GM19395 (cell line): ENCODE measurements around the gene IRF2BP2.
"Not testable (repeated sequence)": the region's sequence is repeated elsewhere in the genome, so short reads cannot be mapped to it uniquely, and the experiment has no call there.

Experiments used
- ATAC-seq: cut with Tn5 transposase; IDR thresholded peaks from one replicate; pipeline ENCODE4 v1.9.1; 2021; ENCODE audit warnings: mild to moderate bottlenecking, moderate library complexity; ENCODE audit not compliant: unreplicated experiment

IRF2BP2 gene

GRCh38 chr1:234634922-234635321, 24.9 kb upstream of the IRF2BP2 start:
- not testable (repeated sequence) for ATAC-seq

DNA sequence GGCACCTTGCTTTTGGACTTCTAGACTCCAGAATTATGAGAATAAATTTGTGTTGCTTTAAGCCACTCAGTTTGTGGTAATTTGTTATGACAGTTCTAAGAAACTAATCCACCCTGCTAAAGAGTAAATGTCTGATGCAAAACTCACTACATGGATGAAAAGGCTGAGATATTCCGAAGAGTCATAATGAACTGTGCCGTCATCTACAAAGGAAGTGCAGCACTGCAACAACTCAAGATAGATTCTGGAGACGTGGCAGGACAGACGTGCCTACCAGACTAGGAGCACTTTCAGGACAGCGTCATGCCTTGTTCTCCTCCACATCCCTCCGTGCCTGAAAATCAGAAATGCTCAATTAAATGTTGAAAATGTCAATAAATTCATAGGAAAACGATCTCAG, 24.4 kb upstream of the IRF2BP2 start:
- no peak for ATAC-seq

DNA sequence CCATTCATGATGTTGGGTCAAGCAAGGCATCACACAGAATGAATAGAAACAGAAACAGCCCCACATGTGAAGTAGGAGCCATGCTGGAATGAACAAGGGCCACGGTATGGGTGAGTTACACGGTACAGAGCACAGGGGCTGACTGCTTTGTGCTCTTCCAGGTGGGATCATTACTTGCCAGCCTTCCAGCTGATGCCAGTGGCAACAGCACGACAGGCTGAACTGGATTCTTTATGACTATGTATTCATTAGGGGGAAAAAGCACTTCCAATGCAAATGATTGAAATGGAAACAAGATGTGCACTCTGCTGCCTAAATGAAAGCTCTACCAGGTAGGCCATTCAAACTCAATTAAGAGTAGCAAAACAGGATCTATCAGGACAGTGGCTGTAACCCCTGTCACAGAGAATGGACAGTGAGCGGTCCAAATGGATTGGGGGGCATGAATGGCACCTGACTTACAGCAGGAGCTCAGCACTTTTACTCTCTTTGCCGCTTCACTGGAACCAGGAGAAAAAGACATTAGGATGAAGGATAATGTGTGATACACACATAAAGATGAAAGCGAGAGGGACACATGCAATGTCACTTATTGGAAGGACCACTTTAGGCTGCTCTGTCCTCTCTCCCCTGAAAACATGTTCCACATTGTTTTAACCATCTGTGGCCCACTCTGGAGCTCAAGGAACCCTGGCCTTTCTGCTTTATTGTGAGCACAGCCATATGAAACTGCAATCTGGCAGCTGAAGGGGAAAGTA, 23.4 kb upstream of the IRF2BP2 start:
- no peak for ATAC-seq

- no peak for ATAC-seq
Measured at GRCh38 chr1:234632225-234632624, 22.2 kb upstream of the IRF2BP2 start.

- no peak for ATAC-seq
Measured at GRCh38 chr1:234631721-234632125, 21.7 kb upstream of the IRF2BP2 start.

DNA sequence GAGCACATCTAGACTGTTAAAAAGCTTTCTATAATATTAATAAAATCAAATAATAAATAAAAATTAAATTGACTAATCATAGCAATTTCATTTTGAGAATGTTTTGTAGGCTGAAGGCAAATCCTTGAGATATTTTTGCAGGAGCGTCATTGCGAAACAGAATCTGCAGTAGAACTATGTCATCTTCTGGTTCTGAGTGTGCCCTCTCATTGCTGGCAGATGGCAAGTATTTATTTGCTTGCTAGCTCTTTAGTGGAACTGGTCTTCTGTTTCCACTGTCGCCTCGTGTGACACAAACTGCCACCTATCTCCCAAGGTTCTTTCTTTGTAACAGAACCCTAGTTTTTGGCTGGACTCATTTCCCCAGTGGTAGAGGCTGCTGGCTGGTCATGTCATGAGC, 19.0 kb upstream of the IRF2BP2 start:
- no peak for ATAC-seq

- ATAC-seq: no peak
Measured at GRCh38 chr1:234628089-234628488, 18.1 kb upstream of the IRF2BP2 start.

DNA sequence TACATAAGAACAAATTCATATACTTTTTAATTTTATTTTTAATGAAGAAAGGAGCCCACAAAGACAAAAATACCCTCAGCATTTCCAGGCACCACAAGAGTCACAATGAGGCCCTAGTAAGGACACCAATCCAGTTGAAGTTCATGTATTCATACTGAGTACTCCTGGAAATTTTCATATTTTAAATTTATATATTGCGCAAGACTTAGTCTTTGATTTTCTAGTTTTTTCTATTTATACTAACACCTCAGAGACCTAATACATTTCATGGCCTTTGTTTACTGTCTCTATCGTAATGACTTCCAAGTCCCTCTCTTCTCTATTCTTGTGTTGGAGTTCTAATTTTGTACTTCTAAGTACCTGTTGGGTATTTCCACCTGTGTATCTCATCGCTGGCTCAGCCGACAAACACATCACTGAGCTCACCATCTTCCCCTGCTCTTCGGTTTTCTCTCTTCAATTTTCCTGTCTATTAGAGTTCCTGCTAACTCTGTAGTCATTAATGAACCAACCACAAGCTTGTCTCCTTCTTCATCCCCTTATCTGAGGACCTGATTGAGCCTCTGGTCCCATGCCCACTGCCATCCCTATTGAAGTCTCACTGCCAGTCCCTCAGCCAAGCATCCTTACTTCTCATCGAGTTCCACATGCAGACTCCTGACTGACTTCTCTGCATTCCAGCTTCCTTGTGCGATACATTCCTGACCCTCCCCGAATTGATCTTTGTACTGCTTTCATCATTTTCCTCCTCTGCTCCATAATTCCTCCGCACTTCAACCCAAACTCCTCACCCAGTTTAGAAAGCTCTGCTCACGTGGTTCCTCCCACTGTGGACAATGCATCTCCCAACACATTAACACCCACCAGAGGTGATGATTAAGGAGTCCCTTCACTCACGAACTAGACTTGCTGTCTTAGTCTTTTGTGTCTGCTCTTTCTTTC, 17.3 kb upstream of the IRF2BP2 start:
- ATAC-seq: no peak

DNA sequence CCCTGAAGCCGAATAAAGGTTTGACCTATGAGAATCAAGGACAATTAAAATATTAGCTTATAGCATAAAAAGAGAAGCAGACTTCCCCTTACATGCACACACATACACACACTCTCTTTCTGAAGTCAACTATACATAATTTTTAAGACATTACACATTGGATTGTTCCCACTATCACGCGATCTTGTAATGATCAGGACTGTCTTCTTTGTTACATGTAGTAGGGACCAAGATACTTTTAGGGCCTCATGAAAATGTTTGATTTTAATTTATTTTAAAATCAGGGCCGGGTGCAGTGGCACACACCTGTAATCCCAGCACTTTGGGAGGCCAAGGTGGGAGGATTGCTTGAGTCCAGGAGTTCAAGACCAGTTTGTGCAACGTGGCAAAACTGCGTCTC, 16.4 kb upstream of the IRF2BP2 start:
- no peak for ATAC-seq

GRCh38 chr1:234624724-234625117, 14.7 kb upstream of the IRF2BP2 start:
- no peak for ATAC-seq

DNA sequence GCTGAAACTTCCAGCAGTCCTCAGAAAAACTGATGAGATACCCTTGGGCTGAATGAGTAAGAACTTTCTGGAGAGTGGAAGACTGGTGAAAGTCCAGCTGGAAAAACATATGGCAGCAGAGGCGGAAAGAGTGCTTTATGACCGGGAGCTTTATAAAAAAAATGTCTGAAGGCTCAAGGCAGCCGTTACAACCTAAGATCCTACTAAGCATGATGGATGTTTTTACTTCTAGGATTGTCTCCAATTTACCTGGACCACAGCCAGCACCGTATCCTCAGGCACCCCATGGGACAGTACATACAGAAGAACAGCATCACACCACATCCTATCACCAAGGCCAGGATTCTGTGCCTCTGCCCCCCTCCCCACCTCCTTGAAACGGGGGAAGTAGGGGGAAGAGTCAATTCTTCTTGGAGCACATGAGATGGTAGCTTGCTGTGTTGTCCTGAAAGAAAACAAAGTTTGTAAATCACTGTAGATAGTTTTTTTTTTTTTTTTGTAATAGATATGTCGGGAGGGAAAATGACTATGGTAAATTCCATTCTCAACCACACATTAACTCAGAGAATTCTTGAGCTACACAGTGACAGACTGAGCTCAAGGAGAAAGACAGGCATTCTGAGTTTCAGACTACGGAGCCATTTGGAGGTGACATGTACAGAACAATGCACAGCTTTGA, 11.8 kb upstream of the IRF2BP2 start:
- ATAC-seq: no peak

GRCh38 chr1:234621127-234621468, 11.1 kb upstream of the IRF2BP2 start:
- ATAC-seq: no peak

DNA sequence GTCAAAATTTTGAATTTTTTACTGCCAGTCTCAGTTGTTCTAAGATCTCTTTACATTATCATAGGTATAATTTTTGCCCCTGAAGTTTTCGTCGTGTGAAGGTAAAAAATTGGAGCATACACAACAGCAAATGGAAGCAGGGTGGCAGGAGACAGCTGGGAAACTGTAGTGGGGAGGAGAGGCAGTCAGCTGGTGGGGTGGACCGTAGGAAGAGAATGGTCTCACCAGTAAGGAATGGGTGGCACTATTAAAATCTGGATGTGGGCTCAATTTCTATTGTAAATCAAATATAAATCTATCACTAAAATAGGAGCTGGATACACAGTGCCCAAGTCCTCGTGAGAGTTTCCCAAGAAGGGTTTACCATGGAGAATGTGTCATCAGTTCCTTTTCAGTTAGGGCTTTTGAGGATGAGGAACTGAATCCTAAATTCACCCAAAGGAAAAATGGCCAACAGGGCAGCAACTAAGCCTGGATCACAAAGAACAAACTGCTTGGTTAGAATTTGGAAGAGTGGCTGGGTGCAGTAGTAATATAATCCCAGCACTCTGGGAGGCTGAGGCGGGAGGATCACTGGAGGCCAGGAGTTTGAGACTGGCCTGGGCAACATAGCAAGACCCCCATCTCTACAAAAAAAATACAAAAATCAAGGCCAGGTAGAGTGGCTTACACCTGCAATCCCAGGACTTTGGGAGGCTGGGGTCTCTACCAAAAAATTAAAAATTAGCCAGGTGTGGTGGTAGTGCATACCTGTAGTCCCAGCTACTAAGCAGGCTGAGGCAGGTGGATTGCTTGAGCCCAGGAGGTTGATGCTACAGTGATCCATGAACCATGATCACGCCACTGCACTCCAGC, 10.5 kb upstream of the IRF2BP2 start:
- no peak for ATAC-seq

DNA sequence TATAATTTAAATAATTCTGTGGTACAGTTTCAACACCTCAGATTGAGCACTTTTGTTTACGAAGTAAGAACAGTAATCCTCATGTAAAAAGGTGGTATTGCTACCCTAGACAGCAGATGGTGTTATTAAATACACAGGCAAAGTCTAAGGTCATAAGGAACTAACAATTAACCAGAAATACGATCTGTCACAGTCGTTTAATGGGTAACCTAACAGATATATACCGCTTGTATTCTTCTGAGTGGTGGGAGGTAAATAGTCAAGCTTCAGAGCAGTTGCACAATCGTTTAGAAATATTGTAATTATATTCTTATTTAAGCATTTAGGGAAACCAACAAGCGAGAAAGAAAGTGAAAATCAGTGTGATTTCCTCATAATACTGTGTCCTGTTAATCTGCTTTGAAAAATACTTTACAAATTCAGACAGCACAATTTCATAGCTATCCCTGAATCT, 9.8 kb upstream of the IRF2BP2 start:
- ATAC-seq: no peak

- no peak for ATAC-seq
Measured at GRCh38 chr1:234619071-234619480, 9.1 kb upstream of the IRF2BP2 start.

GRCh38 chr1:234618737-234619049, 8.7 kb upstream of the IRF2BP2 start:
- ATAC-seq: no peak

- no peak for ATAC-seq
Measured at GRCh38 chr1:234617986-234618736, 8.2 kb upstream of the IRF2BP2 start.

DNA sequence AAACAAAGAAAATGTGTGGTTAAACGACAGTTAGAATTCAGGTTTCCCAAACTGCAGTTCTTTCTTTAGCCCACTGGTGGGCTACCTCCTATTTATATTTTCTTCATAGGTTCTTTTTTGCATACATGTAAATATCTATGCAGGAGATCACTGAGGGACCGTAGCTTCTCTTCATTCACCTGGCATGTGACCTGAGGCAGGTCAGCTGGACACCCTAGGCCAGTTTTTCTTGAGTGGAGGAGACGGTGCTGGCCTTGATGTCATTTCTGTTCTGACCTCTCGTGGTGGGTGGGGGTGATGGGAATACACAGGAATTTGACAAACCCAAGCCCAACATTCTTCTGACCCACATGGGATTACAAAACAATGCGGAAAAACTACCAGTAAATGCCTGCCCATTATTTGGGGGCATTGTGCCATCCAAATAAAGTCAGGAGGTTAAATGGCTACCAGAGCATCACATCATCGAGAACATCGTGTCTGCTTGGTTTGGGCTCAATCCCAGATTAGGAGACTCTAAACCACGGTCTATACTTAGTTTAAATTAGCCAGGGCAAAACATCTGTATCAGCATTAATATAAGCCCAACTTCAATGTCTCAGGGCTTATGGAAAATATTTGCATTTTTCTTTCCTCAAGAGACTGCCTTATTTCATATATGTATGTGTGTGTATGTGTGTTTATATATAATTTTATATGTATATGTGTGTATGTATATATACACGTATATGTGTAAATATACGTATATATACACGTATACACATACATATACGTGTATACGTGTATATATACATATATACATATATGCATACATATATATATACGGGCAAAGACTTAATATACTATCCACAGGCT, 7.4 kb upstream of the IRF2BP2 start:
- no peak for ATAC-seq

GRCh38 chr1:234616644-234617043, 6.7 kb upstream of the IRF2BP2 start:
- no peak for ATAC-seq
